ENCODE results near the gene PPP2R5B.

- TF ChIP-seq CTCF (conservative IDR thresholded peaks at IDR 0.05 in 1 of 2, IDR thresholded peaks at IDR 0.05 in 1 of 2; ENCODE audit: low read depth in 1 of 2, low read length in 2 of 2) = no peak
- no peak for TF ChIP-seq EZH2 (IDR thresholded peaks at IDR 0.05; ENCODE audit: low read length, missing control alignments)
Observed at GRCh38 chr11:64960719-64961118, 36.2 kb downstream of the PPP2R5B start.

Data from fibroblast of lung (primary cell).